SU-DHL-6 (cell line): ENCODE measurements around the gene STX3.

ENCODE experiments used
- H2AFZ ChIP-seq: fragments of 200-600 bp; sonication (generic); 2 replicates; pipeline ENCODE4 v1.6.1; 2014; ENCODE audit warnings: low read depth, mild to moderate bottlenecking, moderate library complexity, mixed read lengths, antibody characterized with exemption, low read length; ENCODE audit not compliant: severe bottlenecking
- H3F3A ChIP-seq: fragments of 200-600 bp; shearing (Covaris generic); 2 replicates; pipeline ENCODE4 v1.6.0; 2016; ENCODE audit warnings: antibody characterized with exemption, mild to moderate bottlenecking; ENCODE audit not compliant: insufficient read depth
- H3K27ac ChIP-seq: fragments of 200-600 bp; sonication (generic); 2 replicates; pipeline ENCODE4 v1.5.1; 2016; ENCODE audit warnings: low read depth, mild to moderate bottlenecking, low read length, moderate library complexity, mixed read lengths
- H3K27me3 ChIP-seq: fragments of 200-600 bp; sonication (generic), shearing (Covaris generic); 2 replicates; pipeline ENCODE4 v1.6.0; 2014; ENCODE audit warnings: mild to moderate bottlenecking, low read length
- H3K36me3 ChIP-seq: fragments of 200-600 bp; sonication (generic); 2 replicates; pipeline ENCODE4 v1.6.1; 2014; ENCODE audit warnings: mild to moderate bottlenecking, low read length, mixed read lengths
- H3K4me2 ChIP-seq: fragments of 300-600, 200-600 bp; shearing (Covaris generic), sonication (generic); 2 replicates; pipeline ENCODE4 v1.6.0; 2014; ENCODE audit warnings: low read length, low read depth, mild to moderate bottlenecking; ENCODE audit not compliant: poor library complexity, severe bottlenecking
- H3K4me3 ChIP-seq: fragments of 200-600 bp; sonication (generic); 2 replicates; pipeline ENCODE4 v1.5.1; 2014; ENCODE audit warnings: antibody characterized with exemption, low read length, mild to moderate bottlenecking, mixed read lengths; ENCODE audit not compliant: insufficient read depth, poor library complexity, severe bottlenecking
- H3K79me2 ChIP-seq: fragments of 200-600 bp; sonication (generic); 2 replicates; pipeline ENCODE4 v1.6.1; 2014; ENCODE audit warnings: mild to moderate bottlenecking, low read length, moderate library complexity; ENCODE audit not compliant: insufficient read depth
- H3K9ac ChIP-seq: fragments of 200-600 bp; sonication (generic); 2 replicates; pipeline ENCODE4 v1.7.0; 2014; ENCODE audit warnings: mild to moderate bottlenecking, low read length
- H3K9me2 ChIP-seq: fragments of 200-600 bp; sonication (generic); replicated peaks from 2 replicates; pipeline ENCODE4 v1.6.1; 2014; ENCODE audit warnings: low read length; ENCODE audit not compliant: insufficient read depth
- H3K9me3 ChIP-seq: fragments of 200-600 bp; sonication (generic); 2 replicates; pipeline ENCODE4 v1.6.1; 2014; ENCODE audit warnings: low read length, mixed read lengths; ENCODE audit not compliant: insufficient read depth
- H4K20me1 ChIP-seq: fragments of 200-600 bp; sonication (generic); 2 replicates; pipeline ENCODE4 v1.6.1; 2014; ENCODE audit warnings: low read depth, mild to moderate bottlenecking, antibody characterized with exemption, low read length, moderate library complexity, mixed read lengths
- EZH2phosphoT487 ChIP-seq: fragments of 200-600 bp; sonication (generic), shearing (Covaris generic); conservative IDR thresholded peaks from 2 replicates; pipeline ENCODE4 v1.6.1; 2018; ENCODE audit warnings: mild to moderate bottlenecking, antibody characterized with exemption, low read length, moderate library complexity, mixed read lengths
- TF ChIP-seq, protein P1 (sequence below): fragments of 200-600 bp; sonication (generic); IDR thresholded peaks from one replicate; pipeline ENCODE4 v1.5.1; 2017; ENCODE audit warnings: antibody characterized with exemption, mild to moderate bottlenecking, low read length, moderate library complexity; ENCODE audit not compliant: insufficient read depth, poor library complexity, severe bottlenecking

The STX3 gene

DNA sequence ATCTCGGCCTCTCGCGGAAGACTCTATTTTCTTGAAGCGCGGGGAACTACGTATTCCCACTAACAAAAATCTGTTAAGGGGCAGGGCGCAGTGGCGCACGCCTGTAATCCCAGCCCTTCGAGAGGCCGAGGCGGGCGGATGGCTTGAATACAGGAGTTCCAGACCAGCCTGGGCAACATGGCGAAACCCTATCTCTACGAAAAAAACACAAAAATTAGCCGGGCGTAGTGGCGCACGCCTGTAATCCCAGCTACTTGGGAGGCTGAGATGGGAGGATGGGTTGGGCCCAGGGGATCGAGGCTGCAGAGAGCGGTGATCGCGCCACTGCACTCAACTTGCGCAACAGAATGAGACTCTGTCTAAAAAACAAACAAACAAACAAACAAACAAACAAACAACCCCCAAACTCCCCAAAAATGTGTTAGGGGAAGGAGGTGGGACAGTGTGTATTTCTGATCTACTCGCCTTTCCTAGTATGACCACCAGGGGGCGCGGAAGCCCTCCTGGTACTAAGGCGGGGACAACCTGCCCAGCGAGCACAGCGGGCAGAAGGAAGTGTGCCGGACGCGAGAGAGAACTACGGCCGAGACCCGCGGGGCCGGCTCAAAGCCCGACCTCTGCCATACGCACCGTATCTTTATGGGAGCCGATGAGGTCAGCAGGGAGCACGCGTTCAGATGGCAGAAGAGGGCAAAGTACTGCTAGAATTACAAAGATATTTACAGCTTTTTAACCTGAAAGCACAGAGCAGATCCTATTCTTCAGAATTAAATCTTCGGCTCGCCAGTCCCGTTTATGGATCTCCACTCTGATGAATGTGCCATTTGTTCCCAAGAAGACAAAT is 1.3 kb upstream of the STX3 start:
- TF ChIP-seq, protein P1, sequence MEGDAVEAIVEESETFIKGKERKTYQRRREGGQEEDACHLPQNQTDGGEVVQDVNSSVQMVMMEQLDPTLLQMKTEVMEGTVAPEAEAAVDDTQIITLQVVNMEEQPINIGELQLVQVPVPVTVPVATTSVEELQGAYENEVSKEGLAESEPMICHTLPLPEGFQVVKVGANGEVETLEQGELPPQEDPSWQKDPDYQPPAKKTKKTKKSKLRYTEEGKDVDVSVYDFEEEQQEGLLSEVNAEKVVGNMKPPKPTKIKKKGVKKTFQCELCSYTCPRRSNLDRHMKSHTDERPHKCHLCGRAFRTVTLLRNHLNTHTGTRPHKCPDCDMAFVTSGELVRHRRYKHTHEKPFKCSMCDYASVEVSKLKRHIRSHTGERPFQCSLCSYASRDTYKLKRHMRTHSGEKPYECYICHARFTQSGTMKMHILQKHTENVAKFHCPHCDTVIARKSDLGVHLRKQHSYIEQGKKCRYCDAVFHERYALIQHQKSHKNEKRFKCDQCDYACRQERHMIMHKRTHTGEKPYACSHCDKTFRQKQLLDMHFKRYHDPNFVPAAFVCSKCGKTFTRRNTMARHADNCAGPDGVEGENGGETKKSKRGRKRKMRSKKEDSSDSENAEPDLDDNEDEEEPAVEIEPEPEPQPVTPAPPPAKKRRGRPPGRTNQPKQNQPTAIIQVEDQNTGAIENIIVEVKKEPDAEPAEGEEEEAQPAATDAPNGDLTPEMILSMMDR = peak; percentile 79
- no peak for TF ChIP-seq EZH2phosphoT487

DNA sequence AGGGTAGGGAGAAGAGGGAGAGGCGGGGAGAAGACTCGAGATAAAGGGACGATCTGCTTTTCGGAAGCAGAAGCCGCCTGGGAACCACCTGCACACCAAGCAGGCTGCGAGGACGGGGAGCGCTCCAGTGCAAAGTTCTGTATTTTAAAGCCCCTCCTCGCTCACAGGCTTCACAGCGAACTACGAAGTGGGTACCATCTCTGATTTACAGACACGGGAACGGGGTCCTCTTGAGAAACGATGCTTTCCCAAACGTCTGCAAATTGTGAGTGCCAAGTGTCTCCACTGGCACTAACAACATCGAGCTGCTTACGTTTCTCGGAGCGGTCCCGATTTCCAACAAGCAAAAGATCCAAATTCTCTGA is 700 bp upstream of the STX3 start:
- no peaks in the 10 kb centered on the region for H3K27me3 ChIP-seq
- peak overlapping the region; percentile 93 for H3K4me2 ChIP-seq
- peak overlapping the region; percentile 58 for H3K9ac ChIP-seq
- no peaks in the 10 kb centered on the region for H3K9me3 ChIP-seq
- TF ChIP-seq, protein P1 = no peak
- TF ChIP-seq EZH2phosphoT487 = no peak
- peak overlapping the region; percentile 90 for H2AFZ ChIP-seq
- no peak overlapping the region for H3K27ac ChIP-seq
- H3F3A ChIP-seq = peaks cover 3% of the 10 kb centered on the region; the same call in 1 of the 2 replicates
- no peaks in the 10 kb centered on the region for H3K79me2 ChIP-seq
- H3K9me2 ChIP-seq = no peaks in the 10 kb centered on the region
- peak overlapping the region; percentile 75 for H3K4me3 ChIP-seq
- no peaks in the 10 kb centered on the region for H3K36me3 ChIP-seq
- no peaks in the 10 kb centered on the region for H4K20me1 ChIP-seq

More for the DNA sequence above, 1.3 kb upstream of the STX3 start:
- peak overlapping the region; percentile 90 for H2AFZ ChIP-seq
- no peak overlapping the region for H3K27ac ChIP-seq
- H3K27me3 ChIP-seq = no peaks in the 10 kb centered on the region
- H4K20me1 ChIP-seq = no peaks in the 10 kb centered on the region
- H3K9ac ChIP-seq = peak overlapping the region; percentile 58
- no peaks in the 10 kb centered on the region for H3K9me2 ChIP-seq
- no peaks in the 10 kb centered on the region for H3K9me3 ChIP-seq
- H3K36me3 ChIP-seq = no peaks in the 10 kb centered on the region
- H3F3A ChIP-seq = peaks cover 3% of the 10 kb centered on the region; the same call in 1 of the 2 replicates
- H3K79me2 ChIP-seq = no peaks in the 10 kb centered on the region
- H3K4me2 ChIP-seq = peak overlapping the region; percentile 93
- H3K4me3 ChIP-seq = peak overlapping the region; percentile 75

DNA sequence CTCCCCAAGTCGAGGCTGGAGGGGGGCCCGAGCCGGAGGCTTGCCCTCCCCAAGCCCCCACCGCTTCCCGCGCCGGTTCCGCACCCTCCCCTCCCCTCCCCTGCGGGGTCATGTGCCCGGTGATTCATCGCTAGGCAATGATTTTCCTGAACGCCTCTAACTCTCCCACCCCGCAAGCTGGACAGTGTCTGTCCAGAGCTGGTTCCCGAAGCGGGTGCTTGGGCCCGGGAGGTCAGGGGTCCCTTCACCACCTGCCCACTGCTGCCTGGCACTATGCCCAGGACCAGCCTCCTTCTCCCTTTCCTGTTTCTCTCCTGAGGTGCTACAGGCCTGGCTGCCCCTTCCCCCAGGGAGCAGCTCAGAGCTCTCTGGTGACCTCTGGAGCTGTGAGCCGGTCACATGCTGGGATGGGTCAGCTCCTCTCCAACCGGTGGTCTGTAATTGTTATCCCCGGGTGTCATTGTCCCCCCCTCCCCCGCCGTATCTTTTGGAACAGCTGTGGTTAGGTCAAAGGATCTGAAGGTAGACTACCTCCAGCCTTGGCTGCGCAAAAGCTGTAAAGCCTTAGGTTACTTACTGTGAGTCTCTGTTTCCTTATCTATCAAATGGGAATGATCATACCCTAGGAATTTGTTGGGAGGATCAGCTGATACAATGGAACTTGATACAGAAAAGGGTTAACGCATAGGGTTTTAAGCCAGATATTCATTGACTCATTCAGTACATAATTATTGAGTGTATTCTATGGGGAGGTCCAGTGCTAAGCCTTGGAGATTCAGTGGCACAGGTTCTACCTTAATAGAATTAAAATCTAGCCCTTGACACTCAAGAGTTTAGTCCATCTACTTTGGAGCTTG is 753 bp downstream of the STX3 start:
- Histone ChIP-seq H3K9ac (peak overlapping the region; percentile 58), H3F3A (peaks cover 3% of the 10 kb centered on the region; the same call in 1 of the 2 replicates), H3K27me3 (no peaks in the 10 kb centered on the region), H3K9me3 (no peaks in the 10 kb centered on the region), H3K36me3 (no peaks in the 10 kb centered on the region), H4K20me1 (no peaks in the 10 kb centered on the region), H3K4me3 (peak overlapping the region; percentile 75), H3K79me2 (no peaks in the 10 kb centered on the region), H3K4me2 (peak overlapping the region; percentile 93), H3K27ac (no peak overlapping the region), H2AFZ (peak overlapping the region; percentile 90), H3K9me2 (no peaks in the 10 kb centered on the region)
- TF ChIP-seq EZH2phosphoT487 = no peak
- TF ChIP-seq, protein P1 = no peak
